SU-DHL-6 (cell line): ENCODE measurements around the gene TDG.

Source experiments
- EZH2phosphoT487 ChIP-seq: fragments of 200-600 bp; sonication (generic), shearing (Covaris generic); conservative IDR thresholded peaks from 2 replicates; pipeline ENCODE4 v1.6.1; 2018; ENCODE audit warnings: mild to moderate bottlenecking, antibody characterized with exemption, low read length, moderate library complexity, mixed read lengths
- TF ChIP-seq, protein P1 (sequence below): fragments of 200-600 bp; sonication (generic); IDR thresholded peaks from one replicate; pipeline ENCODE4 v1.5.1; 2017; ENCODE audit warnings: antibody characterized with exemption, mild to moderate bottlenecking, low read length, moderate library complexity; ENCODE audit not compliant: insufficient read depth, poor library complexity, severe bottlenecking

DNA sequence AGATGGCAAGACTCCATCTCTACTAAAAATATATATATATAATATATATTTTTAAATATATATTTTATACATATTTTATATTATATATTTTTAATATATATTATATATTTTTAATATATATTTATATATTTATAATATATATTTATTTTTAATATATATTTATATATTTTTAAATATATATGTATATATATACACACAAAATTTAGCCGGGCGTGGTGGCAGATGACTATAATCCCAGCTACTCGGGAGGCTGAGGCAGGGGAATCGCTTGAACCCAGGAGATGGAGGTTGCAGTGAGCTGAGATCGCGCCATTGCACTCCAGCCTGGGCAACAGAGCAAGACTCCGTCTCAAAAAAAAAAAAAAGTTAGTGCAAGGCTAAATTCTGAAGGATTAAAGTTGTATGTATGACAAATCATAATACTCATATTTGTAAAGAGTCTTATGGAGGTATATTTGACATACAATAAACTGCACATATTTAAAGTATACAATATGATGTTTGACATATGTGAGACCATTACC, 7.7 kb upstream of the TDG start:
- TF ChIP-seq, protein P1, sequence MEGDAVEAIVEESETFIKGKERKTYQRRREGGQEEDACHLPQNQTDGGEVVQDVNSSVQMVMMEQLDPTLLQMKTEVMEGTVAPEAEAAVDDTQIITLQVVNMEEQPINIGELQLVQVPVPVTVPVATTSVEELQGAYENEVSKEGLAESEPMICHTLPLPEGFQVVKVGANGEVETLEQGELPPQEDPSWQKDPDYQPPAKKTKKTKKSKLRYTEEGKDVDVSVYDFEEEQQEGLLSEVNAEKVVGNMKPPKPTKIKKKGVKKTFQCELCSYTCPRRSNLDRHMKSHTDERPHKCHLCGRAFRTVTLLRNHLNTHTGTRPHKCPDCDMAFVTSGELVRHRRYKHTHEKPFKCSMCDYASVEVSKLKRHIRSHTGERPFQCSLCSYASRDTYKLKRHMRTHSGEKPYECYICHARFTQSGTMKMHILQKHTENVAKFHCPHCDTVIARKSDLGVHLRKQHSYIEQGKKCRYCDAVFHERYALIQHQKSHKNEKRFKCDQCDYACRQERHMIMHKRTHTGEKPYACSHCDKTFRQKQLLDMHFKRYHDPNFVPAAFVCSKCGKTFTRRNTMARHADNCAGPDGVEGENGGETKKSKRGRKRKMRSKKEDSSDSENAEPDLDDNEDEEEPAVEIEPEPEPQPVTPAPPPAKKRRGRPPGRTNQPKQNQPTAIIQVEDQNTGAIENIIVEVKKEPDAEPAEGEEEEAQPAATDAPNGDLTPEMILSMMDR, result no peak
- no peak for TF ChIP-seq EZH2phosphoT487
